HG02588 (cell line): ENCODE data around the gene JAGN1.
"Not testable (repeated sequence)": the region's sequence is repeated elsewhere in the genome, so short reads cannot be mapped to it uniquely, and the experiment has no call there.

Source experiments
- ATAC-seq: cut with Tn5 transposase; IDR thresholded peaks from one replicate; pipeline ENCODE4 v1.9.1; 2021; ENCODE audit warnings: mild to moderate bottlenecking, moderate library complexity; ENCODE audit not compliant: unreplicated experiment

Gene JAGN1

DNA sequence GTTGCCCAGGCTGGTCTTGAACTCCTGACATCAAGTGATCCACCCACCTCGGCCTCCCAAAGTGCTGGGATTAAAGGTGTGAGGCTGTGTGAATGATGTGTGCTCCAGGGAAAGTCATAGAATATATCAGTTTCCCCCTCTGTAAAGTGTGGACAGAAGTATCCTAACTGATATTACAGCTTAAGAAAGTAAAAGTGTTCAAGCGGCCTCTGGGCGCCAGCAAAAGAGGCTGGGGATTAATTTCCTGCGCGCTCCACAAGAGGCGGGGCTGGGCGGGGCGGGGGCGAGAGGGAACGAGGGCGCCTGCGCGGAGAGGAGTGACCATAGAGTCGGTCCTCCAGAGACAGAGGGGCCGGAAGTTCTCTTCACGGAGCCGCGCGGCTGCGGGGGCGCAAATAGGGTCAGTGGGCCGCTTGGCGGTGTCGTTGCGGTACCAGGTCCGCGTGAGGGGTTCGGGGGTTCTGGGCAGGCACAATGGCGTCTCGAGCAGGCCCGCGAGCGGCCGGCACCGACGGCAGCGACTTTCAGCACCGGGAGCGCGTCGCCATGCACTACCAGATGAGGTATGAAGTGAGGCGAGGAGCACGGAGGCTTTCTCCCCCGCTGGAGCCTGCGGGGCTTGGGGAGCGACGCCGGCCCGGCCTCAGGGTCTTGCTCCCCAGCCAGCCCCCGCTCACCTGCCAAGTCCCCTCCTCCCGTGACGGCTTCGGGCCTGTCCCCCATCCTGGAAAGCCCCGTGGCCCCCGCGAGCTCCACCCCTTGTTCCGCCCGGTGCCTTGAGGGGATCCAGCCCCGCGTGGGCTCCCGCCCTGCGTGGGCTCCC, at the start of gene JAGN1:
Gene JAGN1, plus strand, starts transcription at position 362 of the 823 bp plus-strand sequence. Its CDS starts 113 bp downstream, at position 475.
- ATAC-seq, result peak; percentile 68

DNA sequence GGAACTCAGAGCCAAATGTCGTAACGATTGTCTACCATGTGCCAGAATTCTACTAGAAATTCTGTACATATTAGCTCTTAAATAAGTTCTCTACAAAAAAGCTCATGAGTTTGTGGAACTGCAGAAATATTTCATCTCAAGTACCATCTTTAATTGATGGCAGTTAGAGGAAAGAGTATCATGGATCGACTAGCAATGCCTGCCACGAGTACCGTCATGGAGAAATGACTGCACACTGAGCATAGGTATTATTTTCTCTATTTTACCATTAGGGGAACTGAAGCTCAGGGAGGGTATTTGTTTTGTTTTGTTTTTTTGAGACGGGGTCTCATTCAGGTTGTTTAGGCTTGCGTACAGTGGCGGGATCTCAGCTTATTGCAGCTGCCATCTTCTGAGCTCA, 49.4 kb upstream of the JAGN1 start:
- no peak for ATAC-seq

DNA sequence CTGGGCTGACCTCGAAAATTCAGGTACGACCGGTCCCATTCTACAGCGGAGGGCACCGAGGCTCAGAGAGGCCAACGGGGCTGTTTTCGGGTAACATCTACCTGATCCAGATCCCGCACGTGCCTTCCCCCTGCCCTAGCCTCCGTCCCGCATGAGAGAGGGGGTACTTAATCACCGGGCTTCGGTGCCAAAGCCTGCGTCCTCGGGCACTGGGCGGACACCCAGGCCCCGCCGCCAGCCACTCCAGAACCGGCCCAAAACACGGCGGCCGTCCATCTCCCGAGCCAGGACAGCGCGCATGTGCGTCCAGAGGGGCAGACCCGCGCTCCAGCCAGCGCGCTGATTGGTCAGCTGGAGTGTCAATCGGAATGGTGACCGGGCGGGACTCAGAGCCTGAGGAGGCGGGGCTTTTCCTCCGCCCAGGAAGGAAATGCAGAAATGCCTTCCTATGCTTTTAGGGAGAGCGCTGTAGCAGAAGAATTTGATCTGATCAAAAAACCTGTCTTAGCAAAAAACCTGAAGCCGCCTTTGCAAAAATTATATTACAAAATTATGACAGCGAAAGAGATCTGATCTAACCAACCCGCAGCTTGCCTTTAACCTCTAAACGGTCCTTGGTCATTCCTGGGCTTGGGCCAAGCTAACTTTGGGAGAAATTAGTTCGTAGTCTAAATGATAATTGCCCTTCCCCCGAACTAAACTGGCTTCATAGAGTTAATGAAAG, 46.5 kb upstream of the JAGN1 start, which contains the start of gene RPUSD3:
Gene RPUSD3, minus strand, starts transcription at position 294 of the 724 bp plus-strand sequence. Its CDS starts 18 bp downstream, at position 276.
- ATAC-seq, result peak; percentile 96

DNA sequence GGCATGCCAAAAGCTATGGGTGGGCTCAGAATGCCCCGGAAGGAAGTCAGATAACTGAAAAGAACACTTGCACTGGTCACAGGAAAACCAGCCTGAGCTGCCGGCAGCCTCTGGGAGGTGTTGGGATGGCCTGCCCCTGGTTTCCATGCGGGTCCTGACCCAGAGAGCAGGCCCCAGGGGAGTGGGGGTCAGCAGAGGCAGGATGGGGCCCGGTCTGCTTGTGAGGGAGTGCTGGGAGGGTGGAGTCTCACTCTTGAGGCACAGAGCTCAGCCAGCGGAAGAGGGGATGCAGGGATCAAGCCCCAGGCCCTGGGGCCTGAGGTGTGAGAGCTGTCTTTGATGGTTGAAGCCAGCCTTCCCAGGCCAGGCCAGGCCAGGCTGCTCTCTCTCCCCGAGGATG, 44.2 kb upstream of the JAGN1 start:
- ATAC-seq, result no peak

DNA sequence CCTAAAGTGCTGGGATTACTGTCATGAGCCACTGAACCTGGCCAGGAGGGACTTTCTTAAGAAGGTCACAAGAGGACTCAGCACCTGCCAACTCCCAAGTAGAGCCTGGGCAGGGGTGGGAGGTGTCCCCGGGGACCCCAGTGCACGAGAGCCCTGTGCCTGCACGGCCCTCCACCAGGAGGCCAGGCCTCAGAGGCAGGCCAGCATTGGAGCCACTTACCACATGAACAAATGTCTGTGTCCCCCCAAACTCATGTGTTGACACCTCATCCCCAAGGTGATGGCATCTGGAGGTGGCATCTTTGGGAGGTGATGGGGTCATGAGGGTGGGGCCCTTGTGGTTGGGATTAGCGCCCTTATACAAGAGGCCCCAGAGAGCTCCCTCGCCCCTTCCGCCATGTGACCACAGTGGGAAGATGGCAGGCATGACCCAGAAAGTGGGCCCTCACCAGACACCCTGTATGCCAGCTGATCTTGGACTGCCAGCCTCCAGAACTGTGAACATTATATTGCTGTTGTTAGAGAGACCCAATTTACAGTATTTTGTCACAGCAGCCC, 43.4 kb upstream of the JAGN1 start:
- no peak for ATAC-seq

DNA sequence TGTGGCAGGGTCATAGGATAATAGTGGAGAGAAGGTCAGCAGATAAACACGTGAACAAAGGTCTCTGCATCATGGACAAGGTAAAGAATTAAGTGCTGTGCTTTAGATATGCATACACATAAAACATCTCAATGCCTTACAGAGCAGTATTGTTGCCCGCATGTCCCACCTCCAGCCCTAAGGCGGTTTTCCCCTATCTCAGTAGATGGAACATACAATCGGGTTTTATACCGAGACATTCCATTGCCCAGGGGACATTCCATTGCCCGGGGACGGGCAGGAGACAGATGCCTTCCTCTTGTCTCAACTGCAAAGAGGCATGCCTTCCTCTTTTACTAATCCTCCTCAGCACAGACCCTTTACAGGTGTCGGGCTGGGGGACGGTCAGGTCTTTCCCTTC, 42.5 kb upstream of the JAGN1 start:
- not testable (repeated sequence) for ATAC-seq

DNA sequence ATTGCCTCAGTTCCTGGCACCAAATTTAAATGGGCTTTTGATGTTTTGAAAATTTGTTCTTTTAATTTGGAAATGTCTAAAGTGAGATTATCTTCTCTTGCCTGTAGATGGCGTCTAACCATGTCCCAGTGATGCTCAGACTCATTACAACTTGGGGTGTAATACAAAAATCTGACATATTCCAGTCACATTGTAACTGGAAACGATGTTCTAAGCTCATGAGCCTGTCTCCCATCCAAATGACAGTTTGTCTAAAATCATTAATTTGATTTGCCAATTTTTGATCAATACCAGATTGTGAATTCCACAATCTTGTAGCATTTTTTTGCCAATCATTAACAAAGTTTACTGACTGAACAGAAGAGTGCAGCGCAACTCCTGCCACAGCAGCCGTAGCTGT, 41.5 kb upstream of the JAGN1 start:
- ATAC-seq, result not testable (repeated sequence)

DNA sequence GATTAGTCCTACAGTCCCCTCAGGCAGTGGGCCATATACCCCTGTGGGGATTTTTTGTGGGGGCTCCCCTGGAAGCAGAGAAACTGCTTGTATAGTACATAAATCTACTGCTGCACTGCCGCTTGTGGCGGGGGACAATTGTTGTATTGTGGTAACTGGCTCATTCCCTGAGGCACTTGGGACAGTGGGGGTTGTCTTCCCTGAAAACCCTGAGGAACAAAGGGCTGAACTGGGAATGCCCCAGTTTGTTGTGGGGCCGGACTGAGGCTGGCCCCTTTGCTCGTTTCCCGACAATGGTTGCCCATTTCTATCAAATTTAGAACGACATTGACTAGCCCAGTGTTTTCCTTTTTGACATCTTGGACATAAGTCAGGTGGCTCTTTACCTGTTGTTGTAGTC, 39.0 kb upstream of the JAGN1 start:
- ATAC-seq, result not testable (repeated sequence)

DNA sequence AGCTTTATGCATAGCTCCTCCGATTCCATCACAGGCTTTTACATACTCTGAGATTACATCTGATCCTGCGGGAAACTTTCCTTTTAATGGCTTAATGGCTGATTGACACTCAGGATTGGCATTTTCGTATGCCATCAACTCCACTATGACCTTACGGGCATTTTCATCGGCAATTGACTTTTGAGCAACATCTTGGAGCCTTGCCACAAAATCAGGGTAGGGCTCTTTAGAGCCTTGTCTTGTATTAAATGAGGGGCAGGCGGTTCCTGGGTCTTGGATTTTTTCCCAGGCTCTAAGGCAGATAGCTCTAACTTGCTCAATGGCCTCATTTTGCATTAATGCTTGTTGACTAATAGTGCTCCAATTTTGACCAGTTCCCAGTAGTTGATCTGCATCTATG, 38.5 kb upstream of the JAGN1 start:
- not testable (repeated sequence) for ATAC-seq

DNA sequence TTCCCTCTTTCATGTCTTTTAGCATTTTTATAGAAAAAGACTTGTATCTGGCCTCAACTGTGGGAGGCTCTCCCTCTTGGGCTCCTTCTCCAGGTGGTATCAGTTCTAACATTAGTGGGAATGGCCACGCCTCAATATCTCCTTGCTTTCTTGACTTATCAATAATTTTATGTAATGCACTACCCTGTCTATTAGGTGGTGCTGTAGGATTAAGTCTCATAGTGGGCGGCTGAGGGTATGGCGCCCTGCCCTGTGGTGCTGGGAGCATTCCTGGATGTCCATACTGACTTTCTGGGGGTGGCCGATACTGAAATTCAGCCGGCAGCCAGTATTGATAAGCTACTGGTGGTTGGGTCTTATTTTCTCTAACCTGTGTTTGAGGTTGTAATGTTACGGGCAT, 37.9 kb upstream of the JAGN1 start:
- ATAC-seq, result no peak

DNA sequence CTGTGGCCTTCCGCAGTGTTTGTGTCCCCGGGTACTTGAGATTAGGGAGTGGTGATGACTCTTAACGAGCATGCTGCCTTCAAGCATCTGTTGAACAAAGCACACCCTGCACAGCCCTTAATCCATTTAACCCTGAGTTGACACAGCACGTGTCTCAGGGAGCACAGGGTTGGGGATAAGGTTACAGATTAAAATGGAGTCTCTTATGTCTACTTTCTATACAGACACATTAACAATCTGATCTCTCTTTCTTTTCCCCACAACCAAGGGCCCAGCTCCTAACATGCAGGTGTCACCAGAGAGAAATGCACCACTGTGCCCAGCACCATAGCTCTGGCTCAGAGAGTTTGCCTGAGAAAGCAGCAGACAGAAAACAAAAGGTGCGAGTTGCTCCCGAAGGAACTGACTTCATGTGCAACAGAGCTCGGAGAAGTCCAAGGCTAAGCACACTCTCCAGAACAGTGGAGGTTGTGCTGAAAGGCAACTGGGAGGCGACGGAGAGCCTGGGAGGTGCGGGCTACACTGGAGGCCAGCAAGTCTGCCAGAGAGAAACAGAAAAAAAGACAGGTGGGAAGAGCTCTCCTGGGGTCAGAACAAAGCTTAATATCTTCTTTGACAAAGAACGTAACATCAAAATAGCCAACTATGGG, 36.0 kb upstream of the JAGN1 start:
- not testable (repeated sequence) for ATAC-seq

DNA sequence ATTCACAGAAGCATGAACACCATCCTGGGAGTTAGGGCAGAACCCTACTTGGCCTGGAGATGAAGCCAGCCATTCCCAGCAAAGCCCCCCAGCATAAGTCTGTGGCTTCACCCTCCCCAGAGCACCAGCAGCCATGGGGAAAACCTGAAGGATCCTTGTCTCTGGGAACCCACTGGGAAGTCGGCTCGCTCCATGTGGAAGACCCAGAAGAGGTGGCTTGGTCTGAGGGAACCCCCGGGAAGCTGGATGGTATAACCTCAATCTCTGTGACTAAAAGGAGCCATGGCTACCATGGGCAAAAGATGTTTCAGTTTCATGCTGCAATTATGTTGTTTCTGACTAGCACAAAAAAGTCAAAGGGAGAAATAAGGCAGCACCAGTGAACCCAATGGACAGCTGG, 34.8 kb upstream of the JAGN1 start:
- ATAC-seq, result no peak

DNA sequence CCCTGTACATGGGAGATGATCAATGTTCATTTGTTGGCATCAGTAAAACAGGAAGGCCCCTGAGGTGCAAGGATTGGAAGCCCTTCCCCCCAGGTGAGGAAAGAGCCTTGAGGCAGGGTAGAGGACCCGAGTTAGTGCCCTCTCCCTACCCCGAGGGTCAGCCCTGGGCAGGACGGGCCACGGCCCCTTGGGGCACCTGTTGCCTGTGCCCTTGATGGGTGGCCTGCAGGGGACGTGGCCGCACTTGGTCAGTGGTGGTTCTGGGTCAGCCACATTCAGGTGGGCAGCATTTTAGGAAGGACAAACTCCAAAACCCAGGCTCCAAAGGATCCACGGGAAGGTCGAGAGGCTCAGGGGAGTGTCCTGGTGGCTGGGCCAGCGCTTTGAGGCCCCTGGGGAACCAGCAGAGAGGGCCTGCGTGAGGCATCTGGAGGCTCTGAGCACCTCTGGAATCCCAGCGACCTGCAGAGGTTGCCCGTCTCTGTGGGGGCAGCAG, 30.8 kb upstream of the JAGN1 start:
- ATAC-seq, result no peak

DNA sequence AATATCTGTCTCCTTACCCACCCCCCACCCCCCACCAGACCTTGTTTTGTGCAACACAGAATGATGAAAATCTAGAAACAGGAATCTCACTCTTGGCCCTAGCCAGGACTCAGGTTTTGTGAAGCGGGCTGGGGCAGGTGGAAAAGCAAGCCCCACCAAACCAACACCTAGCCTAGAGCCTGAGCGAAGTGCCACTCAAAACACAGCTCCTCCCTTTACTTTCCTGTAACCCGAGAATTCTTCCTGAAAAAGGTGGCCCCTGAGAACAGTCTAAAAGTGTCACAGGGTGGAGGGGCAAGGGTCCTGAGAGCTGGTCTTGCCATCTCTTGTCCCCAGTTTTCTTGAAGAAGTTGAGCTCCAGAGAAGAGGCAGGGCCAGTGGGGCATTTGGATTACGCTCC, 29.2 kb upstream of the JAGN1 start:
- ATAC-seq, result no peak

DNA sequence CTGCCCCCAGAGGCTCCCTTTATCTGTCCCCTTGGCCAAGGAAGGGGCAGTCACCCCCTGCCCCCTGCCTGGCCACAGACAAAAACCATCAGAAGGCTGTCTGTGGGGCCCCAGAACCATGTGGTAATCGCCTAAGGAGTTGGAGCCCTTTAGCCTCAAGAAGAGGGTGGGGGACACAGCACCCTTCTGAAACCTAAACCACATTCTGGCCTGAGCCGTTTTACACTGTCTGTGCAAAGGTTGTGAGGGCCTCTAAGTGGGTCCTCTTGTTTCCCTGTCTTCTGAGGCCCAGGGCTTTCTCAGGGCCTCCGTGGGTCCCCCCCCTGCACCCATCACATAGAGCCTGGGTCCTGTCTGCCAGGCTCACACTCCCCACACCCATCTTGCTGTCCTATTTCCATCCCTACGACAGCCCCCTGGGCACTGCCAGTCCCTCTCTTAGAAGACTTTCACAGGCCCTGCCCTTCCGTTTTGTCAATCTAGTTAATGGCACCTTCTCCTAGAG, 28.7 kb upstream of the JAGN1 start:
- no peak for ATAC-seq

DNA sequence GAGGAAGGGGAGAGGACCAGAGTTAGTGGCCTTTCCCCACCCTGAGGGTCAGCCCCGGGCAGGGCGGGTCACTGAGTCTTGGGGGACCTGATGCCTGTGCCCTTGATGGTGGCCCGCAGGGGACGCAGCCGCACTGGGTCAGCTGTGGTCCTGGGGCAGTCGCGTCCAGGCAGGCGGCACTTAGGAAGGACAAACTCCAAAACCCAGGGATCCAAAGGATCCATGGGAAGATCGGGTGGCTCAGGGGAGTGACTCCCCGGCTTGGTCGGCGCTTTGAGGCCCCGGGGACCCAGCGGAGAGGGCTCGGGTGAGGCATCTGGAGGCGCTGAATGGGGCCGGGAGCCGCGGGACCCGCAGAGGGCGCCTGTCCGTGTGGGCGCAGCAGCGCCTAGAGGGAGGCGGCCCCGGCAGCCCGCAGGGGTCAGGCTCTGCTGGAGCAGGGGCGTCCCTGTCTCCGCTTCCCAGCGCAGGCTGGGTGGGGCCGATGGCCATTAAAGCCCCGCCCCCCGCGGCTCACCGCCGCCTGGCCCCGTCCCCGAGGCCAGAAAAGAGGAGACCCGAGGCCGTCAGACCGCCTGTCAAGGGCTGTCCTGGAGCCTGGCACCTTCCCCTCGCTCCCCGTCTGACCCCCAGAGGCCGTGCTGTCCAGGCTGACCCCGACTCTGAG, 27.9 kb upstream of the JAGN1 start:
- ATAC-seq, result no peak

DNA sequence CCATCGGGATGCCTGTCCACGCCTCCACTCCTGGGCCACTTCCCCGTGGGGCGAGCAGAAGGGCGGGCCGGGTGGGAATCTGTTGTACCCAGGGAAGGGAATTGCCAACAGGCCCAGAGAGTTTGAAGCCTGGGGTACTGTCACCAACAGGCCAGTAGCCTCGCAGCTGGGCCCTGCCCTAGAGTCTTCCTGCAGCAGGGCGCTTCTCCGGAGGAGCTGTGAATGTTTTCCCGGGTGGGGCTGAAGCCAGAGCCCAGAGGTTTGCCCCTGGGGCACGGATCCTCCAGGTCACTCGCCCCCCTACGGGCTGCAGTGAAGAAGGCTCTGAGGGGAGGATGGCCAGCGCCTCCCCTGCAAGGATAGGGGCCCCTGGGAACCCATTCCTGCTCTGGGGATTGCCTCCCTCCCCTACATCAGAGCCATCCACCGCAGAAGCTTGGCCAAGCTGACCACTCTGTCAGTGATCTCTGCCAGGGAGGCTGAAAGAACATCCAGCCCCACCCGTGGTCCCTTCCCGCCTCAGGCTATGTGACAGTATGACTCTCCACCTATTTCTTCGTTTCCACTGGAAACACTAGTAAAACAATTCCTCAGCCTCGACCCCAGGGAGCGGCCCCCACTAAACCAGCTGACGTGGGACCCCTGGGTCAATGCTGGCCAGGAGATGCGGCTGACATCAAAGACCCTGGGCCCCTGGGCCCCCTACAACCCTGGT, 27.2 kb upstream of the JAGN1 start:
- no peak for ATAC-seq

DNA sequence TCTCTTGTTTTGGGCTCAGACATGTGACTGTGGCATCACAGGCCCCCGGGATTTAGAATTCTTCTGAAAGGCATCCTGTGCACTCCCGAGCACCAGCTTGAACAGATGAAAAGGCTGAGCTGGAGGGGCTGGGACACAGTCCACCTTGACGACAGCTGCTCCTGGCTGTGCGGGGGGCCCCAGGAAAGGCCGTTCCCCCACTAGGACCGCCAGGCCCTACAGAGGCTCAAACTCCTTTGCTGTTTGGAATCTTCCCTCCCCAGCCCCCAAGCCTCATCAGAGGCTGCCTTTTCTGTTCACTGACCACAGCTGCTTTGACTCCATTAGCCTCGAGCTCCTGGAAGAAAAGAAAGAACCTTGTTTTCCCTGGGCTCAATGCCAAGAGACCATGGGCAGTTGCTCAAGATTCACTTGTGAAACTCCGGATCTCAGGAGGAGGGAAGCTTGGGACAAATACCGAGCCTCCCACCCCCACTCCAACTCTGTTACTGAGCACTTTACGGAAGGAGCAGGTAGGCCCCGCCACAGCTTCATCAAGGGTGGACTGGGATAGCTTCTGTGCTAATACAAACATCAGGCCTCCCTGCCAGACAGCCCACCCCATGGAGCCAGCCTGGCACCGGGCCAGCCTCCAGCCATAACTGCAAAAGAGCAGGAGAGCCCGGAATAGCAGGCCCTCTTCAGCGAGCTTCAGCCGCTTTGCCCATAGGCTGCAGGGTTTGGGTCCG, 26.0 kb upstream of the JAGN1 start:
- ATAC-seq, result no peak

DNA sequence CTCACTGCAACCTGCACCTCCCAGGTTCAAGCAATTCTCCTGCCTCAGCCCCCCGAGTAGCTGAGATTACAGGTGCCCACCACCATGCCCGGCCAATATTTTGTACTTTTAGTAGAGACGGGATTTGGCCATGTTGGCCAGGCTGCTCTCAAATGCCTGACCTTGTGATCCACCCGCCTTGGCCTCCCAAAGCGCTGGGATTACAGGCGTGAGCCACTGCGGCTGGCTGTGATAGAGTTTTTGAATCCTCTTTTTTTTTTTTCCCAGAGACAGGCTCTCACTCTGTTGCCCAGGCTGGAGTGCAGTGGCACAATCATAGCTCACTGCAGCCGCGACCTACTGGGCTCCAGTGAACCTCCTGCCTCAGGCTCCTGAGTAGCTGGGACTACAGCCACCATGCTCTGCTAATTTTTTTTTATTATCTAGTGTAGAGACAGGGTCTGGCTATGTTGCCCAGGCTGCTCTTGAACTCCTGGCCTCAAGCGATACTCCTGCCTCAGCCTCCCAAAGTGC, 25.2 kb upstream of the JAGN1 start:
- not testable (repeated sequence) for ATAC-seq
